Peyer's patch (tissue), 4 donors: ENCODE measurements around the gene SORBS2. TPM values are rescaled to one million over a fixed set of nuclear protein-coding genes. Genes with fewer than 3 reads are reported as not detected.

Source experiments
- DNase-seq, 3 donors: peaks; one replicate each; pipeline ENCODE4 v3.0.0-alpha.2; 2017 to 2019
- H3K27ac ChIP-seq, 4 donors: fragments of 200-600 bp; sonication (generic); one replicate each; pipeline ENCODE4 v1.5.1; 2016 to 2019
- H3K27me3 ChIP-seq, 2 donors: fragments of 200-600 bp; sonication (generic); one replicate each; pipeline ENCODE4 v1.5.1; 2019
- H3K36me3 ChIP-seq, 3 donors: fragments of 200-600 bp; sonication (generic); one replicate each; pipeline ENCODE4 v1.5.1; 2016 to 2019
- H3K4me1 ChIP-seq, 4 donors: fragments of 200-600 bp; sonication (generic); one replicate each; pipeline ENCODE4 v1.5.1; 2016 to 2019
- H3K4me3 ChIP-seq, 4 donors: fragments of 200-600 bp; sonication (generic); 1 replicate in 3 of 4; 2 replicates in 1 of 4; pipeline ENCODE4 v1.5.1; 2016 to 2019; ENCODE audit warnings: mild to moderate bottlenecking in 1 of 4
- H3K9me3 ChIP-seq, 4 donors: fragments of 200-600 bp; sonication (generic); one replicate each; pipeline ENCODE4 v1.5.1; 2016 to 2019; ENCODE audit warnings: mild to moderate bottlenecking in 1 of 4
- CTCF ChIP-seq, 6 experiments: fragments of 450-650 bp in 4 of 6; fragments of 200-600 bp in 2 of 6; sonication (generic) in 1 of 6; IDR thresholded peaks; one replicate each; pipeline ENCODE4 v1.5.1; 2017 to 2019; ENCODE audit warnings: antibody characterized with exemption in 6 of 6, mild to moderate bottlenecking in 3 of 6, moderate library complexity in 1 of 6
- POLR2A ChIP-seq, 2 donors: fragments of 450-650 bp; IDR thresholded peaks; one replicate each; pipeline ENCODE4 v1.5.1; 2017; ENCODE audit warnings: antibody characterized with exemption in 2 of 2, mild to moderate bottlenecking in 2 of 2, moderate library complexity in 2 of 2
- total RNA-seq, 4 donors: library from RNA; depleted of rRNA; stranded (reverse); fragments of >200 nt; gene quantifications; one replicate each; pipeline ENCODE4 v1.1.0, GENCODE V29; 2016

The SORBS2 gene
- total RNA-seq, 4 donors from 2014 or later = 15.8 to 61.9 (median 53.0) TPM

- no peaks in the 10 kb centered on the region for H3K9me3 ChIP-seq
- no peaks in the 10 kb centered on the region for H3K36me3 ChIP-seq
- TF ChIP-seq POLR2A (IDR thresholded peaks at IDR 0.05) (no peak), CTCF (IDR thresholded peaks at IDR 0.05) (no peak)
- H3K27ac ChIP-seq = no peak overlapping the region
- H3K27me3 ChIP-seq = no peaks in the 10 kb centered on the region
- no peaks in the 10 kb centered on the region for H3K4me1 ChIP-seq
- no peak for DNase-seq
- H3K4me3 ChIP-seq = no peak overlapping the region
Observed at GRCh38 chr4:185817403-185817818, 5.4 kb upstream of the SORBS2 start.

GRCh38 chr4:185813133-185813532, 1.1 kb upstream of the SORBS2 start:
- Histone ChIP-seq H3K4me3 (no peak overlapping the region), H3K9me3 (no peaks in the 10 kb centered on the region), H3K36me3 (no peaks in the 10 kb centered on the region), H3K4me1 (peaks cover 0 to 3% (median 0%) of the 10 kb centered on the region in 4 donors), H3K27ac (no peak overlapping the region), H3K27me3 (no peaks in the 10 kb centered on the region)
- no peak for DNase-seq
- TF ChIP-seq CTCF (IDR thresholded peaks at IDR 0.05) = no peak

GRCh38 chr4:185810746-185811508, 1.1 kb downstream of the SORBS2 start:
- Histone ChIP-seq H3K27ac (peak overlapping the region in 3 of 4 donors; percentile 1 to 60 (median 14)), H3K9me3 (no peaks in the 10 kb centered on the region), H3K4me3 (peak overlapping the region in 3 of 4 donors; percentile 14 to 57 (median 50)), H3K27me3 (no peaks in the 10 kb centered on the region), H3K36me3 (no peaks in the 10 kb centered on the region), H3K4me1 (peaks cover 0 to 3% (median 0%) of the 10 kb centered on the region in 4 donors)
- TF ChIP-seq POLR2A (IDR thresholded peaks at IDR 0.05) (no peak), CTCF (IDR thresholded peaks at IDR 0.05) (no peak)
- no peak for DNase-seq

GRCh38 chr4:185809533-185810071, 2.4 kb downstream of the SORBS2 start:
- Histone ChIP-seq H3K4me3 (peak overlapping the region in 2 of 4 donors; percentile 10 to 50), H3K27me3 (no peaks in the 10 kb centered on the region), H3K36me3 (no peaks in the 10 kb centered on the region), H3K27ac (no peak overlapping the region), H3K9me3 (no peaks in the 10 kb centered on the region), H3K4me1 (peaks cover 0 to 3% (median 0%) of the 10 kb centered on the region in 4 donors)
- TF ChIP-seq CTCF (IDR thresholded peaks at IDR 0.05) (no peak), POLR2A (IDR thresholded peaks at IDR 0.05) (no peak)
- no peak for DNase-seq

GRCh38 chr4:185809121-185809520, 2.9 kb downstream of the SORBS2 start:
- Histone ChIP-seq H3K27me3 (no peaks in the 10 kb centered on the region), H3K4me3 (no peak overlapping the region), H3K9me3 (no peaks in the 10 kb centered on the region), H3K27ac (no peak overlapping the region), H3K4me1 (peaks cover 0 to 3% (median 0%) of the 10 kb centered on the region in 4 donors), H3K36me3 (no peaks in the 10 kb centered on the region)
- no peak for DNase-seq
- TF ChIP-seq CTCF (IDR thresholded peaks at IDR 0.05) = no peak
